Measurements from ENCODE around the gene ADRA2C.

ADRA2C gene

DNA sequence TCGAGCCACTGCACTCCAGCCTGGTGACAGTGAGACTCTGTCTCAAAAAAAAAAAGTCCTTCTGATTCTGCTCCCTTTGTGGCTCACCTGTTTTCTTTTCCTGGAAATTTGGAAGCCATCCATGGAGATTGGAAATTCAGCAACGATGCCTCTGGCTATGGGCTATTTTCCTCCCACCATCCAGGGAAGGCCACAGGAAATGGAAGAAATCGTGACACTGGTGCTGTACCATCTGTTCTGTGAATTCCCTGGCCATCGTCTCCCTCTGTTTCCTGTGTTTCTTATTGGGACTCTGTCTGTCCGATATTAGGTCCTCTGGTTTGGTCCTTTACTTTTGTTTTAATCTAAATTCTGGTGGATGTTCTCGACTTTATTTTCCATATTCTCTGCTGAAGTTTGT, 29.4 kb upstream of the ADRA2C start:
- Histone ChIP-seq H3K27me3 (ENCODE audit: insufficient read depth, low read length) (no peaks in the 10 kb centered on the region), H3K9me3 (ENCODE audit: insufficient read depth, low read depth, low read length) (no peaks in the 10 kb centered on the region), H3K36me3 (ENCODE audit: insufficient read depth, low read depth, low read length) (no peaks in the 10 kb centered on the region), H3K27ac (ENCODE audit: low read length) (no peak overlapping the region), H3K4me3 (ENCODE audit: low read length) (no peak overlapping the region), H3K4me1 (ENCODE audit: insufficient read depth, low read length) (peaks cover 2% of the 10 kb centered on the region; the same call in 1 of the 2 replicates), H3K9ac (ENCODE audit: low read depth, low read length) (no peak overlapping the region)

DNA sequence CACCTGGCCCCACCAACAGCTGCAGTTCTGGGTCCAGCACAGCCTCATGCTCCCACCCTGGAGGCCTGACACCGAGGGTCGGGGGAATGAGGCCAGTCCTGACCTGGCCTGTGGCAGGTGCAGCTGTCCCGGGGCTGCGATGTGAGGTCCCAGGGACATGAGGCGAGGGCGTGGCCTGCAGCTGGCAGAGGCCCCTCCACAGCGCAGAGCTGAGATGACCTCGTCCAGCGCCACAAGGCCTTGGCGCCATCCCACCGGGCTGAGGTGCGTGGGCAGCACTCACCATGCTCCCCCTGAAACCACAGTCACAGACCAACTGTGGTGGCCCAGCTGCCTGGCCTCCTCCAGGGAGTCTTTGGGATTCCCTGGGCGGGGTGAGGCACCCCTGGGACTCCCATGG, 26.6 kb upstream of the ADRA2C start:
- Histone ChIP-seq H3K36me3 (ENCODE audit: insufficient read depth, low read depth, low read length) (no peaks in the 10 kb centered on the region), H3K27ac (ENCODE audit: low read length) (no peak overlapping the region), H3K9me3 (ENCODE audit: insufficient read depth, low read depth, low read length) (peaks cover 4% of the 10 kb centered on the region; the same call in 1 of the 2 replicates), H3K27me3 (ENCODE audit: insufficient read depth, low read length) (peaks cover 19% of the 10 kb centered on the region), H3K4me3 (ENCODE audit: low read length) (no peak overlapping the region), H3K4me1 (ENCODE audit: insufficient read depth, low read length) (peaks cover 1% of the 10 kb centered on the region; the same call in 1 of the 2 replicates), H3K9ac (ENCODE audit: low read depth, low read length) (no peak overlapping the region)

DNA sequence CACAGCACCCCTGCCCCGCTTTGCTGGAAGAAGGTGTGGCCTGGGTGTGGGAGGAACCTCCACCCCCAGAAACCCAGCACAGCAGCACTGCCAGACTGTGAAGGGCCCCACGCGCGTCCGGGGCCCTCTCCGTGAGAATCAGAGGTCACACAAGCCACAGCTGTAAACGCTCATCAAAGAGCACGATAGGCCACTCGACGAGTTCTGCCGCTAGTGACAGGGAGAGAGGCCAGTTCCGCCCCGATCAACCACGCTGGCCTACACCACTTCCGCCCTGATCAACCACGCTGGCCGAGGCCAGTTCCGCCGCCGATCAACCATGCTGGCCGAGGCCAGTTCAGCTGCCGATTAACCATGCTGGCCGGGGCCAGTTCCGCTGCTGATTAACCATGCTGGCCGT, 25.9 kb upstream of the ADRA2C start:
- Histone ChIP-seq H3K9me3 (ENCODE audit: insufficient read depth, low read depth, low read length) (peaks cover 4% of the 10 kb centered on the region; the same call in 1 of the 2 replicates), H3K27me3 (ENCODE audit: insufficient read depth, low read length) (peaks cover 26% of the 10 kb centered on the region), H3K9ac (ENCODE audit: low read depth, low read length) (no peak overlapping the region), H3K36me3 (ENCODE audit: insufficient read depth, low read depth, low read length) (no peaks in the 10 kb centered on the region), H3K4me3 (ENCODE audit: low read length) (no peak overlapping the region), H3K27ac (ENCODE audit: low read length) (no peak overlapping the region), H3K4me1 (ENCODE audit: insufficient read depth, low read length) (peaks cover 8% of the 10 kb centered on the region)

DNA sequence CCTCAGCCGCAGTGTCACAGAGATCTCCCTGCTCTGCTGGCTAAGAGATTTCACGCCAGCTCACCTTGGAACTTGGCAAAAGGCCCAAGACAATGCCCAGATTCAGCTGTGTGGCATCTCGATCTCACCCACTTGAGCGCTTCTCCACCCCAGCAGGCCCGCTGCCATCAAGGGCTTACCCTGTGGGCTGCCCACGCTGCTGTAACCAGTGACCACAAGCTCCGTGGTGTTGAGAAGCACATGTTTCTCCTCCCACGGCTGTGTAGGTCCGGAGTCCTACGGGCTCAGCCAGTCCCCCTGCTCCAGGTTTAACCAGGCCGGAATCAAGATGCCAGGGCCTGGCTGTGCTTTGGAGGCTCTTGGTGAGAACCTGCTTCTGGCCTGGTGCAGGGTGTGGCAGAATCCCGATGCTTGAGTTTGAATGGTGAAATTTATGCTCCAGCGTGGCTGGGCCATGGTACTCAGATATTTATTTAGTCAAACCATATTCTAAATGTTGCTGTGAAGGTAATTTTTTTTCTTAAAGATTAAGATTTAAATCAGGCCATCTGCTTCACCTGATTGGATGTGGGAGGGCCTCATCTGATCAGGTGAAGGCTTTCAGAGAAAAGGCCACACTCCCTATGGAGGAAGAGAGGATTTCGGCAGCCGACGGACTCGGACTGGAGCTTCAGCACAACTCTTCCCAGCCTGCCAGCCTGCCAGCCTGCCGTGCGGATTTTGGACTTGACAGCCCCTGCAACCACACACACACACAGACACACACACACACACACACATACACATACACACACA, 24.8 kb upstream of the ADRA2C start:
- H3K27me3 ChIP-seq (ENCODE audit: insufficient read depth, low read length): peaks cover 36% of the 10 kb centered on the region

DNA sequence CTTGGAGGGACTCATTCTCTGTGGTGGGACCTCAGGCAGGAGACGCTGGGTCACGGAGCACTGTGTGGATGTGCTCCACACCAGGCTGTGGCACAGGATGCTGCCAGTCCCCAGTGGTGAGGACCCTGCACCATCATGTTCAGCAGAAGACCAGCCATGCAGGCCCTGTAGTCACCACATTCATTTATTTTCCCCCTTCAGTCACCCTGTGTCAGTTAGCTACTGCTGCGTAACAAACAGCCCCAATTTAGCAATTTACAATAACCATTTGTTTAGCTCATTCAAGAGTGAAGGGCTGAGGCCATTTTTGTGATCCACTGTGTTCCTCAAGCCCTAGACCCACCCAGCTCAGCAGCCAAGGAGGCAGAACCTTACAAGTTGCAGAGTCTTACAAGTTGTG, 23.6 kb upstream of the ADRA2C start:
- H3K36me3 ChIP-seq (ENCODE audit: insufficient read depth, low read depth, low read length): no peaks in the 10 kb centered on the region
- peaks cover 4% of the 10 kb centered on the region; the same call in 1 of the 2 replicates for H3K9me3 ChIP-seq (ENCODE audit: insufficient read depth, low read depth, low read length)
- H3K27me3 ChIP-seq (ENCODE audit: insufficient read depth, low read length): peaks cover 47% of the 10 kb centered on the region
- no peak overlapping the region for H3K9ac ChIP-seq (ENCODE audit: low read depth, low read length)
- no peak overlapping the region for H3K4me3 ChIP-seq (ENCODE audit: low read length)
- H3K27ac ChIP-seq (ENCODE audit: low read length): no peak overlapping the region
- H3K4me1 ChIP-seq (ENCODE audit: insufficient read depth, low read length): peaks cover 17% of the 10 kb centered on the region

More for the DNA sequence above, 24.8 kb upstream of the ADRA2C start:
- H3K9me3 ChIP-seq (ENCODE audit: insufficient read depth, low read depth, low read length): peaks cover 4% of the 10 kb centered on the region; the same call in 1 of the 2 replicates
- no peak overlapping the region for H3K4me3 ChIP-seq (ENCODE audit: low read length)
- H3K9ac ChIP-seq (ENCODE audit: low read depth, low read length): no peak overlapping the region
- no peaks in the 10 kb centered on the region for H3K36me3 ChIP-seq (ENCODE audit: insufficient read depth, low read depth, low read length)
- peaks cover 17% of the 10 kb centered on the region for H3K4me1 ChIP-seq (ENCODE audit: insufficient read depth, low read length)
- H3K27ac ChIP-seq (ENCODE audit: low read length): no peak overlapping the region

DNA sequence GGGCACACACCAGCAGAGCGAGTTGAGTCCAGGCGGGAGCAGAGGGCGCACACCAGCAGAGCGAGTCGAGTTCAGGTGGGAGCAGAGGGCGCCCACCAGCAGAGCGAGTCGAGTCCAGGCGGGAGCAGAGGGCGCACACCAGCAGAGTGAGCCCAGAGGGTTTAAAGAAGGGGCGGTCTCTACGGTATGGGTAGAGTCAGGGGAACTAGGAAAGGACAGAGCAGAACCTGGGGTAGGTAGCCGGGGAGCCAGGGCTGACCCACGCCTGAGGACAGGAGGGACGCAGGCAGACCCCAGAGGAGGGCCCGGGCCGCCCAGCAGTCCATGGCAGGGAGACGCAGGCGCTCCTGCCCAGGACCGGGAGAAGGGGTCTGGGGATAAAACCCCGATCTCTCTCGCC, 22.0 kb upstream of the ADRA2C start:
- Histone ChIP-seq H3K4me1 (ENCODE audit: insufficient read depth, low read length) (peaks cover 17% of the 10 kb centered on the region), H3K9ac (ENCODE audit: low read depth, low read length) (no peak overlapping the region), H3K27me3 (ENCODE audit: insufficient read depth, low read length) (peaks cover 57% of the 10 kb centered on the region), H3K9me3 (ENCODE audit: insufficient read depth, low read depth, low read length) (peaks cover 4% of the 10 kb centered on the region; the same call in 1 of the 2 replicates), H3K36me3 (ENCODE audit: insufficient read depth, low read depth, low read length) (no peaks in the 10 kb centered on the region), H3K27ac (ENCODE audit: low read length) (no peak overlapping the region), H3K4me3 (ENCODE audit: low read length) (no peak overlapping the region)

DNA sequence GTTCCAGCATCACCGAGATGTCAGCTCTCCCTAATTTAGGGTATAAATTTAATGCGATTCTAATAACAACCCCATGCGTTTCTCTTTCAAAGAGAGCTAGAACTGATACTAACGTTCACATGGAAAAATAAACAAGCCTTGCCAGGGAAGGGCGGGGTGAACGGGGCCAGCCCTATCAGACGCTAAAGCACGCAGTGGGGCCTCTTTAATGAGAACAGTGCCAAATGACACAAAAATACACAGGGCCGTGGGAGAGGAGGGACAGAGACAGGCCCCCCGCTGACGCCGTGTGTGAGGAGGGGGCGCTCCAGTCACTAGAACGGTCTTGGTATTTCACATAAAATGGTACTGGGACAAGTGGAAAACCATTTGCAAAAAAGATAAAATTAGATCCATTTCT, 21.3 kb upstream of the ADRA2C start:
- Histone ChIP-seq H3K27ac (ENCODE audit: low read length) (no peak overlapping the region), H3K9me3 (ENCODE audit: insufficient read depth, low read depth, low read length) (peaks cover 4% of the 10 kb centered on the region; the same call in 1 of the 2 replicates), H3K4me3 (ENCODE audit: low read length) (peak overlapping the region; percentile 44; the same call in 1 of the 2 replicates), H3K27me3 (ENCODE audit: insufficient read depth, low read length) (peaks cover 57% of the 10 kb centered on the region), H3K36me3 (ENCODE audit: insufficient read depth, low read depth, low read length) (no peaks in the 10 kb centered on the region), H3K9ac (ENCODE audit: low read depth, low read length) (no peak overlapping the region), H3K4me1 (ENCODE audit: insufficient read depth, low read length) (peaks cover 17% of the 10 kb centered on the region)

DNA sequence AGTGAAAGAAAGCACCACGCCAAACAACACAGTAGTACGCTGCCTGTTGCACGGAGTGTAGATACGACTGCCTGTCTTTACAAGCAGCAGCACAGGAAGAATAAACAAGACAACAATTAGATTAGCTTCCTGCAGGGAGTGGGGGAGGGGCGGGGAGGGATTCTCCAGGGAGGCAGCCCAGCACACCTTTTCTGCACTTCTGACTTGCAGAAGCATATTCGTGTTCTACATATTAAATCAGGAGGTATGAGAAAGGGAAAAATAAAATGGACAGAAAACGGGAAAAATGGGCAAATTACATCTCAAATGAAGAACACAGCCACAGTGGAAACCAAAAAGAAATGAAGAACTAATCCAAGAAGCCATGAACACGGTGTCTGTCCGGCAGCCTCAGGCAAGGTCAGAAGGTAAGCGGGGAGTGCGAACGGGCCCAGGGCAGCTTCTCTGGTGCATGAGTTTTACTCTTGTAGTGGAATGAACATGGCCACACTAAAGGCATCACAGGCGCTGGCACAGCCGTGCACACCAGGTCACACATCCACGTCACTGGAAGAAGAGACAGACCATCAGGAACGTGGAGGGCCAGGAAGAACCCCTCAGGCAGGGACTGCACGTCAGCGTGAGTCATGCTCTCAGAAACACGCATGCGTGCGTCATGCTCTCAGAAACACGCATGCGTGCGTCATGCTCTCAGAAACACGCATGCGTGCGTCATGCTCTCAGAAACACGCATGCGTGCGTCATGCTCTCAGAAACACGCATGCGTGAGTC, 20.1 kb upstream of the ADRA2C start:
- peaks cover 17% of the 10 kb centered on the region for H3K4me1 ChIP-seq (ENCODE audit: insufficient read depth, low read length)
- no peaks in the 10 kb centered on the region for H3K36me3 ChIP-seq (ENCODE audit: insufficient read depth, low read depth, low read length)
- H3K9ac ChIP-seq (ENCODE audit: low read depth, low read length): no peak overlapping the region
- no peak overlapping the region for H3K27ac ChIP-seq (ENCODE audit: low read length)
- H3K4me3 ChIP-seq (ENCODE audit: low read length): peak overlapping the region; percentile 44; the same call in 1 of the 2 replicates
- H3K9me3 ChIP-seq (ENCODE audit: insufficient read depth, low read depth, low read length): peaks cover 4% of the 10 kb centered on the region; the same call in 1 of the 2 replicates
- H3K27me3 ChIP-seq (ENCODE audit: insufficient read depth, low read length): peaks cover 57% of the 10 kb centered on the region

DNA sequence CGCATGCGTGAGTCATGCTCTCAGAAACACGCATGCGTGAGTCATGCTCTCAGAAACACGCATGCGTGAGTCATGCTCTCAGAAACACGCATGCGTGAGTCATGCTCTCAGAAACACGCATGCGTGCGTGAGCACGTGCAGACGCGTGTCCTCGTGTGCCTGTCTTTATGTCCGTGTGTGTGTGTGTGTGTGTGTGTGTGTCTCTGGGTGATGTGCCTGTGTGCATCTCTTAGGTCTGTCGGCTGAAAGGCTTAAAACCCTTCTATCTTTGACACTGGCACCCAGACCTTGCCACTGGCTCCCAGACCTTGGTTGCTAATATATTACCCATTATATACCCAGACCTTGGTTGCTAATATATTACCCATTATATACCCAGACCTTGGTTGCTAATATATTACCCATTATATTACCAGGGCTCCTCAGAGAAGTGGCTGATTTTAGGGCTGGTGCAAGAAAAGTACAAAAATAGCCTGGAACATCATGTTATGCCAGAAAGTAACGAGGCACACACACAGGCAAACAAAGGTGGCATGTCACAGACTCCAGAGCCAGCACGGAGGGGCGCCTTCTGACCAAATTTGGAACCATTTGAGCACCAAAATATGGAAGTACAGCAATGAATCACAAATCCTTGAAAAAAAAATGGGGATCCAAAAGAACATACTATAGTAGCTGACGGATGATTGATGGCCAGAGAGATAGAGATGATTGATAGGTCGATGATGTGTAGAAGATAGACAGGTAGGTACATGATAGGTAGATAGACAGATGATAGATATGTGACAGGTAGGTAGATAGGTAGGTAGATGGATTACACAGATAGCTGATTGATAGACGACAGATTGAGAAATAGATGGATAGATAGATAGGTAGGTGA, 19.2 kb upstream of the ADRA2C start:
- Histone ChIP-seq H3K4me3 (ENCODE audit: low read length) (no peak overlapping the region), H3K36me3 (ENCODE audit: insufficient read depth, low read depth, low read length) (no peaks in the 10 kb centered on the region), H3K9me3 (ENCODE audit: insufficient read depth, low read depth, low read length) (peaks cover 4% of the 10 kb centered on the region; the same call in 1 of the 2 replicates), H3K9ac (ENCODE audit: low read depth, low read length) (no peak overlapping the region), H3K4me1 (ENCODE audit: insufficient read depth, low read length) (peaks cover 17% of the 10 kb centered on the region), H3K27me3 (ENCODE audit: insufficient read depth, low read length) (peaks cover 57% of the 10 kb centered on the region), H3K27ac (ENCODE audit: low read length) (no peak overlapping the region)

DNA sequence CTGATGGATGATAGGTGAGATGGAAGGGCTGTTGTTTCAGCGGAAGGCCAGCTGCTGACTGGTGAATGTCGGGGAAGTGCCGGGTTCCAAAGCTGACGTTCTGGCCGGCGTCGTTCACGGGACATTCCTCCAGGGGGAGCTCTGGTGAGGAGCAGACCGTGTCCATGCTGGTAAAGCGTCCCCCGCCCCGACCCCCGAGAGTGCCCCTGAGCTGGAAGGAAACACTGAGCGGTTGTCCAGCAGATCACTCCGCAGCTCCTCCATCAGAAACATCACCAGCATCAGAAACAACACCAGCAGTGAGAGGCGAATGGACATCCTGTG, 18.6 kb upstream of the ADRA2C start:
- Histone ChIP-seq H3K9me3 (ENCODE audit: insufficient read depth, low read depth, low read length) (peaks cover 3% of the 10 kb centered on the region; the same call in 1 of the 2 replicates), H3K9ac (ENCODE audit: low read depth, low read length) (no peak overlapping the region), H3K4me1 (ENCODE audit: insufficient read depth, low read length) (peaks cover 17% of the 10 kb centered on the region), H3K27ac (ENCODE audit: low read length) (no peak overlapping the region), H3K36me3 (ENCODE audit: insufficient read depth, low read depth, low read length) (no peaks in the 10 kb centered on the region), H3K27me3 (ENCODE audit: insufficient read depth, low read length) (peaks cover 56% of the 10 kb centered on the region), H3K4me3 (ENCODE audit: low read length) (no peak overlapping the region)

Data from iPS-20b (cell line).